Activated CD8-positive, alpha-beta memory T cell treated with anti-CD3 and anti-CD28 coated beads, Interleukin-2, amount 50 U/mL, for 4 hours (primary cell): ENCODE data around the gene RACGAP1.

Source experiments
- DNase-seq: peaks from one replicate; pipeline ENCODE4 v3.0.0-alpha.2; 2020

Gene RACGAP1

GRCh38 chr12:49984476-49985359, 40.6 kb downstream of the RACGAP1 start:
- no peak for DNase-seq

GRCh38 chr12:49983892-49984291, 41.4 kb downstream of the RACGAP1 start:
- no peak for DNase-seq

GRCh38 chr12:49982246-49983087, 42.8 kb downstream of the RACGAP1 start:
- no peak for DNase-seq

DNA sequence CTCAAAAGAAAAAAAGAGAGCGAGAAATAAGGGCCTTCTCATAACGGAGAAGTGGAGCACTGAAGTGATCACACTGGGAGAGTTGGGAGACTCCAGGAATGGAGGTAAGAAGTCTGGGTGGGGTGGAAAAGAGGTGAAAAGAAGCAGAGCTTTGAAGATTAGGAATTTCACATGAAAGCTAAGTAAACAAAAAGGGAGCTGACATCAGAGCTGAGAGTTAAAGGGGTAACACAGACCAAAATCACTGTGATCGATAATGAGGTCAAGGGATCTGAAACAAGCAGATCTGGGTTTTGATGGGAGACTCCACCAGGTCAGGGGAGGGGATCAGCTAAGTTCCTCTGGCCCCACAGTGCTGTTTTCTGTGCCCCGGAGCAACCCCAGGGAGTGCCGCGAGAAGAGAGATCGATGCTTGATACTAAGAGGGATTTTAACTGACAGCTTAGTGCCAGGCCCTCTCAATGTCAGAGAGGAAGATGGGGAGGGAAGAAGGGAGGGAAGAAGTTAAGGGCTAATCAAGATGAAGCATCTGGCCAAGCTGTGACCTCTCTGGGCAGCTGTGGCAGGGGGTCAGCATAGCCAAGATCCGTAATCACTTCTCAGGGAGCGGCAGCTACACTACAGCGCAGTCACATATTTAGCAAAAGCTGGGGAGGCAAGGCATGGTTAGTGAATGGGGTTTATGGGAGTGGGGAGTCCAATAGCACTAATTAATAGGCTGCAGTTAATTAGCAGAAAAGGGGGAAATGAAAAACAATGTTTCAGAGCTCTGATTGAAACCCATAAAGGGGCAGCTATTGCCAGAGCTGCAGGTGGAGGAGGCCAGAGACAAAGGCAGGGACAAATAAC, 44.6 kb downstream of the RACGAP1 start:
- no peak for DNase-seq

- no peak for DNase-seq
Measured at GRCh38 chr12:49979791-49980190, 45.5 kb downstream of the RACGAP1 start.

GRCh38 chr12:49979016-49979586, 46.2 kb downstream of the RACGAP1 start:
- DNase-seq = no peak

DNA sequence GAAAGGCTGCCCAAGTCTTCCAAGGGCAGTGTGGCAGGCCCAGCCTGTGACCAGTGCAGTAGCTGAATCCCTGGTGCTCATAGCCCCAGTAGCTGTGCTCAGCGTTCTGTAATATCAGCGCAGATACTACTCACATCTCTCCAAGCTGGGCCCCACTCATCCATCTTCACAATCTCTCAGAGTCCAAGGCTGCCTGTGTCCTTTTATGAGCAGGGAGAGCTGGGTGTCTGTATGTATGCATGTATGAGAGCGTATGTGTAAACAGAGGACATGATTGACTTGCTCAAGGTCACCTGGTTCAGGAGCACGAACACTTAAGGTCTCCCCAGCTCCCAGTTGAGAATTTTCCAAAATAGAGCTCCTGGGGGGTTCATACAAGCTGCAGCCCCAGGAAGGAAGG, 47.2 kb downstream of the RACGAP1 start:
- no peak for DNase-seq

DNA sequence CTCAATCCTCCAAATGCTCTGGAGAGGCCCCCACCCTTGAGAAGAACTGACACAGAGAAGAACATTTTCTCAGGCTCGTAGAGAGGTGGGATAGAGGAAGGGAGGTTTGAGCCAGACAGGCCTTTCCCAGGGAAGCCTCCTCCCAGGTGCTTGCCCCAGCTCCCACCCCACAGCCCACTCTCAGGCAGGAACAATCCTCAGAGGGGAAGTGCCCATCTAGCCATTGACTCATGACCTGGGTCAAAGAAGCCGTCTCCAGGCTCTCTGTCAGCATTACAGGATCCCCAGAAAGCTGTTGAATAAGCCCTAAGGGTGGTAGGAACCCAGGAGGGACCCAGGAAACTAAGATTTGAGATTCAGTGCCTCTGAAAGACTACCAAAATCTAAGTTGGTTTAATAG, 48.7 kb downstream of the RACGAP1 start:
- no peak for DNase-seq

GRCh38 chr12:49975318-49975761, 50.0 kb downstream of the RACGAP1 start:
- DNase-seq = no peak

- DNase-seq = no peak
Measured at GRCh38 chr12:49974677-49975317, 50.5 kb downstream of the RACGAP1 start.

DNA sequence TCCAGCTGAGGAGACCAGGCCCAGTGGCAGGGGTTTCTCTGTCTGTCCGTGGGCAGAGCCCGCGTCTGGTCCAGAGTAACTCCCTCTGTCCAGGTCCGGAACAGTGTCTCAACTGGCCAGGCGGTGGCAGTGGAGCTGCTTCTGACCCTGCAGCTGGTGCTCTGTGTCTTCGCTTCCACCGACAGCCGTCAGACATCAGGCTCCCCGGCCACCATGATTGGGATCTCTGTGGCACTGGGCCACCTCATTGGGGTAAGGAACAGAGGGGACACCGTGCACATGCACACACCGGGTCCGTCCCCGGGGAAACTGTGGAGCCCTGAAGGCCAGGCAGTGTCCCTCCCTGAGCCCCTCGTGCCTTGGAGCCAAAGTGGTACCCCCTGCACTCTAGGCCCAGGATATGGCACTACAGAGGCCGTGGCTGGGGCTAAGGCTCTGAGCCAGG, 51.0 kb downstream of the RACGAP1 start:
- DNase-seq = no peak

DNA sequence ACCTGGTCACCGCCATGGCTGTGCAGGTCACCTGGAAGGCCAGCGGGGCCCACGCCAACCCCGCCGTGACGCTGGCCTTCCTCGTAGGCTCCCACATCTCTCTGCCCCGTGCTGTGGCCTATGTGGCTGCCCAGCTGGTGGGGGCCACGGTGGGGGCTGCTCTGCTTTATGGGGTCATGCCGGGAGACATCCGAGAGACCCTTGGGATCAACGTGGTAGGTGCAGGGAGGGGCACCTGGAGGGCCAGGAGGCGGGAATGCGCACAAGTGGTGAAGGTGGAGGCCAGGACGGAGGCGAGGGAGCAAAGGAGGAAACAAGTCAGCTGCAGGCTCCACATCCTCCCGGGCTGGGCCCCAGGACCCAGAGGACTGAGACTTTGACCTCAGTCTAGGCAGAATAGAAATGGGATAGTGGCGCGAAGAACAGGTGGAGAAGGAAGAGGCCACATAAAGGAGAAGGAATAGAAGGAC, 51.9 kb downstream of the RACGAP1 start:
- no peak for DNase-seq

DNA sequence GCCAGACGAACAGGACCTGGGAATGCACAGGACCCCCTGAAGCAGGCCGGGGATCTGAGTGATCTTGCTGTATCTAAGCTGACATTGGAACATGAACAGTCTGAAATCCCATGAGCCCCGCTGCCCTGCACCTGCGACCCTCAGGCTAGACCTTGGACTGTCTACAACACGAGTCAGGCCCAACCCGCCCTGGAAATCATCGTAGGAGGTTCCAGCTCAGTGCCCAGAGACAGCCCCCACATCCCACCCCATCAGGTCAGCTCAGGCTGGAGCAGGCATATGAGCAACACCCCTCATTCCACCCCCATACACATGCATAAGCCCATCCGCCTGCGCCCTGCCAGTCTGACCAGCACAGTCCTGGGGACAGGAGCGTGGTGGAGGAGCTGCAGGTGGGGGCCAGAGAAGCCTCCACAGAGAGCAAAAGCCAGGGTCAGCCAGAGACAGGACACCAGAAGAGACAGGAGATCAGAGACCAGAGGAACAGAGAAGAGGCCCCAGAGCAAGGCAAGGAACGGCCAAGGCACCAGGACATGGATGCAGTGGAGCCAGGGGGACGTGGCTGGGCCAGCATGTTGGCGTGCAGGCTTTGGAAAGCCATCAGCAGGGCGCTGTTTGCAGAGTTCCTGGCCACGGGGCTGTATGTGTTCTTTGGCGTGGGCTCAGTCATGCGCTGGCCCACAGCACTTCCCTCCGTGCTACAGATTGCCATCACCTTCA, 52.5 kb downstream of the RACGAP1 start, which contains the start of gene AQP6:
Gene AQP6 (plus strand): TSS at position 307 of the 720 bp plus-strand sequence. CDS start 227 bp downstream, at position 534.
- no peak for DNase-seq

GRCh38 chr12:49972129-49972528, 53.2 kb downstream of the RACGAP1 start:
- DNase-seq = no peak

DNA sequence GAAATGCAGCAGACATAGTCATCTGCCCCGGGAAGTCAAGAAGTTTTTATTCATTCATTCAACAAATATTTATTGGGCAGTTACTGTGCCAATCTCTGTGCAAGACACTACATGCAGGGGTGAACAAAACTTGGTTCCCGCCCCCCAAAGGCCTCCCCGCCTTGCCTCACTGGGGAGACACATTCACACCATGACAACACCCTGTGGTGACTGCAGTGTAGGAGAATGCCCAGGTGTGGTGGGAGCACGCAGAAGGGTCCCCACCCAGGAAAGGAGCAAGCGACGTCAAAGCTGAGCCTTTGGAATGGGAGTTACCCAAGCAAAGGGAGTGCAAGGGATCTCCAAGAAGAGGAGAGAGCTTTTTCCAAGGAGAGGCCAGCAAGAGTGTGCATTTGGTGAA, 54.2 kb downstream of the RACGAP1 start:
- no peak for DNase-seq

DNA sequence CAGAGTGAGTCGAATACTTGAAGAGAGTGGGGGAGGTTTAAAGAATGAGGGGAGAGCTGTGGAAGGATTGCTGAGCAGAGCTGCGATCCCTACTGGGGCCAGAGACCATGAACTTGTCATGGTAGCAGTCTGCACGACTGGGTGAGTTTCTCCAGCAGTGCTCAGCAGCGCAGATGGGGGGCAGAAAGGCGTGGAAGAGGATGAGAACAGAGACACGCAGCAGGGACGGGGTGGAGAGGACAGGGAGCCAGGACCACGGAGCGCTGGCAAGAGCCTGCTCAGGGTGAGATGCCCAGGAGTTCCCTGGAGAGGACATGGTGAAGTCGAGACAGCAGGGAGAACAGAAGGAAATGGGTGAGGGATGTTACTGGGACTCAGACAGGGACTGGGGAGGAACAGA, 54.6 kb downstream of the RACGAP1 start:
- DNase-seq = no peak

DNA sequence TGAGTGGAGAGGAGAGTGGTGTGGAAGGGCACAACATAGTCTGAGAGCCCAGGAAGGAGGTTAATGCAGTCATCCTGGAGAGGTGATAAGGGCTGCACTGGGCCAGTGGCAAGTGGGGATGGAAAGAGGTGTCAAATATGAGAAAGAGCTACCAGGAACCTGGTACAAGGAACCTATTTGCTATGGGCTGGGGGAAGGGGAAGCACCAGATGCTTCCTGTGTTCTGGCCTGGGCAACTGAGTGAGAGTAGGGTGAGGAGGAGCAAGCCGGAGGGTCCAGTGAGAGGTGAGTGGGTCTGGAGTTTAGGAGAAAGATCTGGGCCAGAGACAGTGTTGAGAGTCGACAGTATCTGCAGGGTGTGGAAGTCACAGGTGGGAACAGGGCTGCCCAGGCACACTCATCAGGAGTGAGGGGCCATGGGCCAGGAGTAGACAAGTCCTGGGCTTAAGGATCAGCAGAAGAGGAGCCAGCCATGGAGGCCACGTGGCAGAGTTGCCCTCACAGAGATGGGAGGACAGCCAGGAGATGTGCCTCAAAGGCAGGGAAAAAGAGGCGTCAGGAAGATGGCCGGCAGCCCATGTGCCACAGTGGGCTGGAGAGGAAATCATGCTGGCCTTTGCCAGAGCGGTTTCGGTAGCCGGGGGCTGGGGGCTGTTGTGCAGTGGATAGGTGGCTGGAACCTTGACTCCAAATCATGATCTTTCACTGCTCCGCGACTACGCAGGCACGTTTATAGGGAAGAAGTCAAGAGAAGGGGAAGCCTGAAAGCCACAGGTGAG, 55.5 kb downstream of the RACGAP1 start:
- no peak for DNase-seq

DNA sequence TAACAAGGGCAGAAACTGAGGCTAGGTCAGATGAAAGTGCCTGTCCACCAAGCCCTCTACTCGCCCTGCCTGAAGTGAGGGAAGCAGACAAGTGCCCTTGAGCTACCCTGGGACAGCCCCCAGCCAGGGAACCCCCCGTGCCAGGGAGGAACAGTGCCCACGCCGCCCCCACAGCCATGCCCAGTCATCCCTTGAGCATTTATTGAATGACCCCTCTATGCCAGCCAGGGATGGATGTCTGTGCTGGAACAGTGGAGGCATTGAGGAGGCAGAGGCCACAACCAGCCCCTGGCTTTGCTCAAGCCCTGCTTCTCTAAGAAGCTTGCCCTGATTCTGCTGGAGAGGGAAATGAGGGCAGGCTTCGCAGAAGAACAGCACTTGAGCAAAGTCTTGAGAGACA, 56.3 kb downstream of the RACGAP1 start:
- no peak for DNase-seq

DNA sequence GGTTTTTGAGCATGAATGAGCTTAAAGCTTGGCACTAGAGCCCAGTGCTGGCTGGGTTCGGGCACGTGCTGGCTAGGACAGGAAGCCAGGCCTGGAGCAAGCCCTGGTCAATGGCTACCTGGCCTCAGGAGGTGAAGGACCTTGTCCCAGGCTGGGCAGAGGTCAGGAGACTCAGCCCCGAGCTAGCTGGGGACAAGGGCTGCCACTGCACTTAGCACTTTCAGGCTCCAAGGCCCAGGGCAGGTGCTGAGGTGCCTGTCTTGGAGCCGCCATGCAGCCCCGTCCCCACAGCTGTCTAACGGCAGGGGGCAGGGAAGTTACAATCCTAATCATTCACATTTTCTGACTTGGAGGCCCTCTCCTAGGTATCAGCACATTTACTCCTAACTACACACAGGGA, 56.8 kb downstream of the RACGAP1 start:
- no peak for DNase-seq

DNA sequence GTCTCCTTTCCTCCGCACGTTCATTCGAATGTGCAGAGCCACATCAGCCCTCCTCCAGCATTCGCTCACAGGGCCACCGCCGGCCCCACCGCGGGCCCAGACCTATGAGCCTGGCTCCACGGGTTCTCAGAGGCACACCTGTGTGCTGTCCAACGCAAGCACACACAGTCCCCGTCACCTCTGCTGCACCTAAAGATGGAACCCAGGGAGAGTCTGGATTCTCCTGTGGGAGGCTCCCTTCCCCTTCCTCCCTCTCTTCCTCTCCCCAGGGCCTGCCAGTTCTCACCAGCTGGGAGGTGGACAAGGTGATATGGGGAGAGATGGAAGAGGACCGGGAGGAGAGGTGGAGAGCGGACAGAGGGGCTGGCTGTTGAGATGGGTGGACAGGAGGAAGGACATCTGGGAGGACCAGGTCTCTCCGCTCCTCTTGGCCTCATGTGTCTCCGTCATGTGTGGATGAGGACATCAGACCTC, 57.5 kb downstream of the RACGAP1 start:
- no peak for DNase-seq
